Measurements from ENCODE around the gene PDZRN4.

Gene PDZRN4

GRCh38 chr12:41509271-41510055 is 321.3 kb downstream of the PDZRN4 start:
- H3K4me1 ChIP-seq (ENCODE audit: control insufficient read depth, insufficient read depth, low read length, unreplicated experiment) = no peaks in the 10 kb centered on the region
- no peaks in the 10 kb centered on the region for H3K27me3 ChIP-seq (ENCODE audit: insufficient read depth, low read length)
- no peak overlapping the region for H3K4me3 ChIP-seq (ENCODE audit: low read depth, low read length)
- H3K79me2 ChIP-seq (ENCODE audit: control insufficient read depth, insufficient read depth, low read length, unreplicated experiment) = no peaks in the 10 kb centered on the region
- H3K27ac ChIP-seq (ENCODE audit: low read depth, low read length) = no peak overlapping the region
- H2AFZ ChIP-seq (ENCODE audit: low read length, unreplicated experiment) = no peak overlapping the region
- H3K36me3 ChIP-seq (ENCODE audit: insufficient read depth, low read length) = no peaks in the 10 kb centered on the region

- Histone ChIP-seq H3K4me1 (ENCODE audit: control insufficient read depth, insufficient read depth, low read length, unreplicated experiment) (no peaks in the 10 kb centered on the region), H3K79me2 (ENCODE audit: control insufficient read depth, insufficient read depth, low read length, unreplicated experiment) (no peaks in the 10 kb centered on the region), H3K27ac (ENCODE audit: low read depth, low read length) (no peak overlapping the region), H3K36me3 (ENCODE audit: insufficient read depth, low read length) (no peaks in the 10 kb centered on the region), H3K4me3 (ENCODE audit: low read depth, low read length) (no peak overlapping the region), H2AFZ (ENCODE audit: low read length, unreplicated experiment) (no peak overlapping the region), H3K27me3 (ENCODE audit: insufficient read depth, low read length) (no peaks in the 10 kb centered on the region)
Observed at GRCh38 chr12:41510470-41510869, 322.4 kb downstream of the PDZRN4 start.

GRCh38 chr12:41511247-41511646 is 323.1 kb downstream of the PDZRN4 start:
- no peak overlapping the region for H3K27ac ChIP-seq (ENCODE audit: low read depth, low read length)
- H3K79me2 ChIP-seq (ENCODE audit: control insufficient read depth, insufficient read depth, low read length, unreplicated experiment) = no peaks in the 10 kb centered on the region
- no peak overlapping the region for H3K4me3 ChIP-seq (ENCODE audit: low read depth, low read length)
- H3K4me1 ChIP-seq (ENCODE audit: control insufficient read depth, insufficient read depth, low read length, unreplicated experiment) = no peaks in the 10 kb centered on the region
- H2AFZ ChIP-seq (ENCODE audit: low read length, unreplicated experiment) = no peak overlapping the region
- no peaks in the 10 kb centered on the region for H3K27me3 ChIP-seq (ENCODE audit: insufficient read depth, low read length)
- no peaks in the 10 kb centered on the region for H3K36me3 ChIP-seq (ENCODE audit: insufficient read depth, low read length)

GRCh38 chr12:41512497-41512896 is 324.4 kb downstream of the PDZRN4 start:
- no peaks in the 10 kb centered on the region for H3K27me3 ChIP-seq (ENCODE audit: insufficient read depth, low read length)
- no peak overlapping the region for H3K27ac ChIP-seq (ENCODE audit: low read depth, low read length)
- H3K79me2 ChIP-seq (ENCODE audit: control insufficient read depth, insufficient read depth, low read length, unreplicated experiment) = no peaks in the 10 kb centered on the region
- no peaks in the 10 kb centered on the region for H3K4me1 ChIP-seq (ENCODE audit: control insufficient read depth, insufficient read depth, low read length, unreplicated experiment)
- no peak overlapping the region for H2AFZ ChIP-seq (ENCODE audit: low read length, unreplicated experiment)
- no peaks in the 10 kb centered on the region for H3K36me3 ChIP-seq (ENCODE audit: insufficient read depth, low read length)
- H3K4me3 ChIP-seq (ENCODE audit: low read depth, low read length) = no peak overlapping the region

- Histone ChIP-seq H3K4me3 (ENCODE audit: low read depth, low read length) (no peak overlapping the region), H3K4me1 (ENCODE audit: control insufficient read depth, insufficient read depth, low read length, unreplicated experiment) (no peaks in the 10 kb centered on the region), H3K27ac (ENCODE audit: low read depth, low read length) (no peak overlapping the region), H3K36me3 (ENCODE audit: insufficient read depth, low read length) (no peaks in the 10 kb centered on the region), H3K79me2 (ENCODE audit: control insufficient read depth, insufficient read depth, low read length, unreplicated experiment) (no peaks in the 10 kb centered on the region), H3K27me3 (ENCODE audit: insufficient read depth, low read length) (no peaks in the 10 kb centered on the region), H2AFZ (ENCODE audit: low read length, unreplicated experiment) (no peak overlapping the region)
Observed at GRCh38 chr12:41514021-41514777, 326.1 kb downstream of the PDZRN4 start.

GRCh38 chr12:41514907-41515306 is 326.8 kb downstream of the PDZRN4 start:
- H2AFZ ChIP-seq (ENCODE audit: low read length, unreplicated experiment) = no peak overlapping the region
- no peak overlapping the region for H3K27ac ChIP-seq (ENCODE audit: low read depth, low read length)
- H3K4me3 ChIP-seq (ENCODE audit: low read depth, low read length) = no peak overlapping the region
- H3K27me3 ChIP-seq (ENCODE audit: insufficient read depth, low read length) = no peaks in the 10 kb centered on the region
- H3K36me3 ChIP-seq (ENCODE audit: insufficient read depth, low read length) = no peaks in the 10 kb centered on the region
- H3K79me2 ChIP-seq (ENCODE audit: control insufficient read depth, insufficient read depth, low read length, unreplicated experiment) = no peaks in the 10 kb centered on the region
- H3K4me1 ChIP-seq (ENCODE audit: control insufficient read depth, insufficient read depth, low read length, unreplicated experiment) = no peaks in the 10 kb centered on the region

GRCh38 chr12:41515953-41516352 is 327.8 kb downstream of the PDZRN4 start:
- Histone ChIP-seq H3K27me3 (ENCODE audit: insufficient read depth, low read length) (no peaks in the 10 kb centered on the region), H3K36me3 (ENCODE audit: insufficient read depth, low read length) (no peaks in the 10 kb centered on the region), H3K27ac (ENCODE audit: low read depth, low read length) (no peak overlapping the region), H3K4me1 (ENCODE audit: control insufficient read depth, insufficient read depth, low read length, unreplicated experiment) (no peaks in the 10 kb centered on the region), H3K79me2 (ENCODE audit: control insufficient read depth, insufficient read depth, low read length, unreplicated experiment) (no peaks in the 10 kb centered on the region), H2AFZ (ENCODE audit: low read length, unreplicated experiment) (no peak overlapping the region), H3K4me3 (ENCODE audit: low read depth, low read length) (no peak overlapping the region)

GRCh38 chr12:41520869-41521268 is 332.7 kb downstream of the PDZRN4 start:
- no peaks in the 10 kb centered on the region for H3K4me1 ChIP-seq (ENCODE audit: control insufficient read depth, insufficient read depth, low read length, unreplicated experiment)
- no peak overlapping the region for H2AFZ ChIP-seq (ENCODE audit: low read length, unreplicated experiment)
- H3K79me2 ChIP-seq (ENCODE audit: control insufficient read depth, insufficient read depth, low read length, unreplicated experiment) = no peaks in the 10 kb centered on the region
- no peaks in the 10 kb centered on the region for H3K27me3 ChIP-seq (ENCODE audit: insufficient read depth, low read length)
- no peak overlapping the region for H3K27ac ChIP-seq (ENCODE audit: low read depth, low read length)
- no peaks in the 10 kb centered on the region for H3K36me3 ChIP-seq (ENCODE audit: insufficient read depth, low read length)
- no peak overlapping the region for H3K4me3 ChIP-seq (ENCODE audit: low read depth, low read length)

GRCh38 chr12:41521872-41522379 is 333.8 kb downstream of the PDZRN4 start:
- H3K27ac ChIP-seq (ENCODE audit: low read depth, low read length) = 0 out of 2 replicates have a peak overlapping the region, but pooled peaks have one; percentile 12
- no peaks in the 10 kb centered on the region for H3K27me3 ChIP-seq (ENCODE audit: insufficient read depth, low read length)
- no peaks in the 10 kb centered on the region for H3K4me1 ChIP-seq (ENCODE audit: control insufficient read depth, insufficient read depth, low read length, unreplicated experiment)
- H3K4me3 ChIP-seq (ENCODE audit: low read depth, low read length) = peak overlapping the region; percentile 60
- H3K36me3 ChIP-seq (ENCODE audit: insufficient read depth, low read length) = no peaks in the 10 kb centered on the region
- no peaks in the 10 kb centered on the region for H3K79me2 ChIP-seq (ENCODE audit: control insufficient read depth, insufficient read depth, low read length, unreplicated experiment)
- peak overlapping the region; percentile 10 for H2AFZ ChIP-seq (ENCODE audit: low read length, unreplicated experiment)

- no peak overlapping the region for H3K27ac ChIP-seq (ENCODE audit: low read depth, low read length)
- no peaks in the 10 kb centered on the region; the same call in 1 of the 2 replicates for H3K27me3 ChIP-seq (ENCODE audit: insufficient read depth, low read length)
- no peaks in the 10 kb centered on the region for H3K36me3 ChIP-seq (ENCODE audit: insufficient read depth, low read length)
- no peaks in the 10 kb centered on the region for H3K4me1 ChIP-seq (ENCODE audit: control insufficient read depth, insufficient read depth, low read length, unreplicated experiment)
- no peaks in the 10 kb centered on the region for H3K79me2 ChIP-seq (ENCODE audit: control insufficient read depth, insufficient read depth, low read length, unreplicated experiment)
- H3K4me3 ChIP-seq (ENCODE audit: low read depth, low read length) = no peak overlapping the region
- H2AFZ ChIP-seq (ENCODE audit: low read length, unreplicated experiment) = no peak overlapping the region
Observed at GRCh38 chr12:41527062-41527461, 338.9 kb downstream of the PDZRN4 start.

Data from ACC112 (cell line).